Esophagus squamous epithelium (tissue), 4 donors: ENCODE results near the gene SERTAD1.

Source experiments
- CTCF ChIP-seq, 6 experiments: fragments of 450-650 bp in 4 of 6; fragments of 200-600 bp in 2 of 6; sonication (generic) in 2 of 6; IDR thresholded peaks; one replicate each; pipeline ENCODE4 v1.5.1; 2016 to 2019; ENCODE audit warnings: antibody characterized with exemption in 6 of 6, mild to moderate bottlenecking in 4 of 6, moderate library complexity in 4 of 6
- POLR2A ChIP-seq, 4 donors: fragments of 450-650 bp; IDR thresholded peaks; one replicate each; pipeline ENCODE4 v1.6.1; 2017; ENCODE audit warnings: antibody characterized with exemption in 4 of 4, mild to moderate bottlenecking in 4 of 4, moderate library complexity in 3 of 4

- peak in 3 of 4 donors; percentile 94 to 99 (median 98) for TF ChIP-seq POLR2A (IDR thresholded peaks at IDR 0.05)
- peak; percentile 39 to 76 (median 70) for TF ChIP-seq CTCF (IDR thresholded peaks at IDR 0.05)
Measured at GRCh38 chr19:40425450-40426287, at the start of gene SERTAD1.
